K562 (cell line): ENCODE results near the gene ELOVL5. TPM values are rescaled to one million over a fixed set of nuclear protein-coding genes. Genes with fewer than 3 reads are reported as not detected.

Experiments
- ATAC-seq: fragments of 200-7000 bp; cut with Tn5 transposase; 3 replicates; pipeline ENCODE4 v1.9.1; 2020; ENCODE audit warnings: moderate library complexity
- BruUV-seq: library from RNA; stranded (reverse); fragments of 400-500 nt; replicated peaks from 2 replicates; lab custom pipeline; 2021; lab: Mats Ljungman, UMichigan
- CTCF ChIA-PET: fragments of 300-600 bp; formaldehyde crosslinking; extraction: SDS; loops from one replicate; lab custom pipeline; 2021; ENCODE audit warnings: low intra/inter-chr PET ratio; lab: Yijun Ruan, JAX
- POLR2A ChIA-PET: fragments of 300-600, 350-650 bp; sonication (Branson Sonifier 250); formaldehyde crosslinking; extraction: SDS; loops from one replicate; lab custom pipeline; 2021; ENCODE audit warnings: antibody characterized with exemption, inconsistent platforms; lab: Yijun Ruan, JAX
- DNase-seq, 4 experiments: peaks; one replicate each; pipeline versions ENCODE4 v3.0.0 to v3.0.0-alpha.2; 2011 to 2018; ENCODE audit warnings: low spot score in 3 of 4, mixed read lengths in 3 of 4; ENCODE audit errors: extremely low read depth in 1 of 4
- FAIRE-seq: peaks from 2 replicates; lab custom pipeline; 2011; peaks lifted over from hg19 to GRCh38; lab: Jason Lieb, UNC
- H2AFZ ChIP-seq: 2 replicates; pipeline ENCODE4 v1.6.0; 2011; ENCODE audit warnings: low read depth, low read length, control low read depth, inconsistent platforms
- H3K27ac ChIP-seq: fragments of 200-600 bp; 3 replicates; pipeline ENCODE4 v1.8.0; 2011; ENCODE audit warnings: low read depth, mild to moderate bottlenecking, control low read depth, inconsistent platforms, low read length, moderate library complexity, mixed read lengths; ENCODE audit errors: extremely low read depth
- H3K27me3 ChIP-seq, 2 experiments: fragments of 300-600 bp in 1 of 2; 2 replicates in 1 of 2; 3 replicates in 1 of 2; pipeline versions ENCODE4 v1.6.0 to v1.8.0; 2011; ENCODE audit warnings: inconsistent platforms in 2 of 2, low read length in 2 of 2, mild to moderate bottlenecking in 1 of 2, mixed read lengths in 1 of 2, moderate library complexity in 1 of 2; ENCODE audit not compliant: control insufficient read depth in 2 of 2, insufficient read depth in 2 of 2
- H3K36me3 ChIP-seq: fragments of 300-600 bp; 3 replicates; pipeline ENCODE4 v1.8.0; 2011; ENCODE audit warnings: mild to moderate bottlenecking, low read length, inconsistent platforms; ENCODE audit not compliant: control insufficient read depth, insufficient read depth
- H3K4me1 ChIP-seq, 2 experiments: fragments of 200-600 bp in 1 of 2; replicated peaks in 1 of 2; 2 replicates in 1 of 2; 3 replicates in 1 of 2; pipeline versions ENCODE4 v1.5.1 to v1.8.0; 2011; ENCODE audit warnings: inconsistent platforms in 2 of 2, low read length in 2 of 2, mild to moderate bottlenecking in 1 of 2, mixed read lengths in 1 of 2, moderate library complexity in 1 of 2; ENCODE audit not compliant: control insufficient read depth in 2 of 2, insufficient read depth in 2 of 2
- H3K4me2 ChIP-seq: 2 replicates; pipeline ENCODE4 v1.6.1; 2011; ENCODE audit warnings: low read length, control low read depth, inconsistent platforms, mixed read lengths; ENCODE audit not compliant: insufficient read depth
- H3K4me3 ChIP-seq: fragments of 200-600 bp; sonication (generic), shearing (Covaris generic); 2 replicates; pipeline ENCODE4 v1.5.1; 2016; ENCODE audit warnings: control low read depth, inconsistent platforms
- H3K79me2 ChIP-seq: fragments of 200-600 bp; 3 replicates; pipeline ENCODE4 v1.8.0; 2011; ENCODE audit warnings: low read length, inconsistent platforms; ENCODE audit not compliant: control insufficient read depth, insufficient read depth
- H3K9ac ChIP-seq, 2 experiments: 2 replicates each; pipeline versions ENCODE4 v1.6.0 to v1.6.1; 2011; ENCODE audit warnings: low read depth in 2 of 2, low read length in 2 of 2, control low read depth in 1 of 2, inconsistent platforms in 1 of 2, mild to moderate bottlenecking in 1 of 2, mixed read lengths in 1 of 2; ENCODE audit not compliant: insufficient read depth in 1 of 2
- H3K9me1 ChIP-seq: one replicate; pipeline ENCODE4 v1.6.0; 2011; ENCODE audit warnings: inconsistent platforms, mild to moderate bottlenecking, low read length, moderate library complexity; ENCODE audit not compliant: control insufficient read depth, insufficient read depth
- H3K9me3 ChIP-seq: replicated peaks from 2 replicates; pipeline ENCODE4 v1.5.1; 2011; ENCODE audit warnings: low read depth, low read length, inconsistent platforms; ENCODE audit not compliant: control insufficient read depth, insufficient read depth
- H4K20me1 ChIP-seq: replicated peaks from 2 replicates; pipeline ENCODE4 v1.6.1; 2011; ENCODE audit warnings: low read length, inconsistent platforms, mixed read lengths; ENCODE audit not compliant: control insufficient read depth, insufficient read depth
- DPF2 ChIP-seq: fragments of 450-650 bp; IDR thresholded peaks from 2 replicates; pipeline ENCODE4 v1.6.1; 2016
- MCM7 ChIP-seq, 2 experiments: fragments of 450-650 bp; IDR thresholded peaks; 2 replicates each; pipeline ENCODE4 v1.6.1; 2016 to 2018
- MIER1 ChIP-seq: fragments of 450-650 bp; IDR thresholded peaks from 2 replicates; pipeline ENCODE4 v1.6.1; 2016; ENCODE audit warnings: antibody characterized with exemption, mild to moderate bottlenecking, low read depth
- NR1H2 ChIP-seq: sonication (generic); formaldehyde crosslinking; IDR thresholded peaks from 2 replicates; pipeline ENCODE4 v1.4.0; 2020; ENCODE audit warnings: mild to moderate bottlenecking, missing genetic modification reagents
- RBM25 ChIP-seq: fragments of 200-400 bp; formaldehyde crosslinking; IDR thresholded peaks from 2 replicates; pipeline ENCODE4 v1.6.1; 2018; ENCODE audit warnings: low read length, low read depth, moderate library complexity; ENCODE audit not compliant: severe bottlenecking
- THAP12 ChIP-seq: fragments of 250-450 bp; sonication (Bioruptor Pico); IDR thresholded peaks from 2 replicates; pipeline ENCODE4 v1.9.0; 2021; ENCODE audit warnings: mild to moderate bottlenecking, inconsistent platforms
- ZNF134 ChIP-seq: fragments of 250-450 bp; sonication (Bioruptor Pico); conservative IDR thresholded peaks from 2 replicates; pipeline ENCODE4 v1.4.0; 2020
- ZNF24 ChIP-seq: fragments of 450-650 bp; IDR thresholded peaks from 2 replicates; pipeline ENCODE4 v1.6.1; 2016
- whole genome bisulfite sequencing: fragments of 100-300 bp; shearing (Covaris generic); methylation state at CpG from one replicate; pipeline ENCODE4 v1.1.6; 2016; ENCODE audit warnings: low coverage, mixed read lengths; ENCODE audit not compliant: insufficient coverage; ENCODE audit errors: missing lambda C conversion rate; 5-methylcytosine and 5-hydroxymethylcytosine counted together
- in situ Hi-C: fragments of 300-500 bp; cut with MboI; formaldehyde crosslinking; loops from 4 replicates; pipeline ENCODE4 v1.15.0; 2018; ENCODE audit warnings: inconsistent platforms, mixed read lengths
- intact Hi-C: fragments of 100-400 bp; cut with micrococcal nuclease; formaldehyde crosslinking; loops from 2 replicates; pipeline ENCODE4 v1.14.2; 2022
- polyA plus RNA-seq, 8 experiments: library from polyadenylated mRNA; depleted of rRNA in 4 of 8; stranded (reverse) in 5 of 8; unstranded in 3 of 8; fragments of >200 nt; fragmentation: Nextera tagmentation in 2 of 8; fragmentation: Illumina TruSeq in 1 of 8; extraction: Ambion mirVana in 2 of 8; extraction: Trizol in 1 of 8; gene quantifications; 2 replicates each; pipeline versions ENCODE4 v1.2.1 to v1.2.3, GENCODE V29; 2011 to 2014; ENCODE audit warnings: inconsistent platforms in 1 of 8, missing spikeins in 1 of 8
- total RNA-seq, 7 experiments: library from RNA; depleted of rRNA in 6 of 7; stranded (reverse); fragments of >200 nt in 6 of 7; fragmentation: Illumina TruSeq in 2 of 7; extraction: Trizol in 2 of 7; gene quantifications; 2 replicates each; pipeline versions ENCODE4 v1.2.1 to v1.2.3, GENCODE V29; 2011 to 2021; ENCODE audit warnings: low replicate concordance in 1 of 7
- TF ChIP-seq, protein P1 (sequence below): sonication (generic); formaldehyde crosslinking; IDR thresholded peaks from 2 replicates; pipeline ENCODE4 v1.8.0; 2023; ENCODE audit warnings: mild to moderate bottlenecking, missing genetic modification reagents

ELOVL5 gene
- total and polyA plus RNA-seq, 9 of the 15 experiments (the other 6 are each of a cell fraction or from before 2014, with no cell fraction given): 70.6 to 245 (median 132) TPM

- TF ChIP-seq ZNF134 (CRISPR knock-in tag): peak; percentile 63
- no peak for TF ChIP-seq MCM7 (IDR thresholded peaks at IDR 0.05)
- peak; percentile 96 for TF ChIP-seq ZNF24
- TF ChIP-seq, all 486 proteins: peak for 2
- DNase-seq: no peak
- no peak overlapping the region for H3K27ac ChIP-seq
- H3K9me1 ChIP-seq: no peaks in the 10 kb centered on the region
- no peak overlapping the region for H2AFZ ChIP-seq
- H3K27me3 ChIP-seq: no peaks in the 10 kb centered on the region
- no peaks in the 10 kb centered on the region for H3K4me1 ChIP-seq
- no peak for FAIRE-seq
- POLR2A ChIA-PET: no interaction called here
- H3K4me2 ChIP-seq: no peak overlapping the region
- in situ Hi-C loops (no loop called here), intact Hi-C loops (no loop called here)
- CTCF ChIA-PET: no interaction called here
- no peaks in the 10 kb centered on the region for H4K20me1 ChIP-seq
- no peaks in the 10 kb centered on the region for H3K79me2 ChIP-seq
- ATAC-seq: no peak
- 33% methylated on average over 3 of the region's 3 CpGs for WGBS
- H3K4me3 ChIP-seq: no peak overlapping the region
- H3K9me3 ChIP-seq: no peaks in the 10 kb centered on the region
- peaks cover 5% of the 10 kb centered on the region; the same call in 1 of the 3 replicates for H3K36me3 ChIP-seq
- no TSS peak for BruUV-seq
- H3K9ac ChIP-seq: no peak overlapping the region
Observed at GRCh38 chr6:53252177-53252692, 96.5 kb downstream of the ELOVL5 start.

GRCh38 chr6:53251033-53251672 lies 97.6 kb downstream of the ELOVL5 start:
- H3K9ac ChIP-seq: no peak overlapping the region
- H2AFZ ChIP-seq: no peak overlapping the region
- no peak overlapping the region for H3K4me3 ChIP-seq
- in situ Hi-C loops (no loop called here), intact Hi-C loops (no loop called here)
- H4K20me1 ChIP-seq: no peaks in the 10 kb centered on the region
- no peak overlapping the region for H3K4me2 ChIP-seq
- H3K27me3 ChIP-seq: no peaks in the 10 kb centered on the region
- H3K9me3 ChIP-seq: no peaks in the 10 kb centered on the region
- no peaks in the 10 kb centered on the region for H3K79me2 ChIP-seq
- DNase-seq (no peak), ATAC-seq (no peak), FAIRE-seq (no peak)
- H3K27ac ChIP-seq: no peak overlapping the region
- WGBS: 47% methylated on average over 3 of the region's 3 CpGs
- H3K9me1 ChIP-seq: no peaks in the 10 kb centered on the region
- ChIA-PET CTCF (no interaction called here), POLR2A (interaction anchor here (0.8 kb wide), 1 partner anchor 21 kb away, joined by 4 read pairs; no protein-coding TSS in a partner anchor)
- BruUV-seq: no TSS peak
- no peak for TF ChIP-seq NR1H2 (CRISPR knock-in tag)
- no peak for TF ChIP-seq MIER1
- no peak for TF ChIP-seq THAP12 (CRISPR knock-in tag)
- TF ChIP-seq DPF2: no peak
- peak; percentile 31 for TF ChIP-seq RBM25
- TF ChIP-seq, protein P1, sequence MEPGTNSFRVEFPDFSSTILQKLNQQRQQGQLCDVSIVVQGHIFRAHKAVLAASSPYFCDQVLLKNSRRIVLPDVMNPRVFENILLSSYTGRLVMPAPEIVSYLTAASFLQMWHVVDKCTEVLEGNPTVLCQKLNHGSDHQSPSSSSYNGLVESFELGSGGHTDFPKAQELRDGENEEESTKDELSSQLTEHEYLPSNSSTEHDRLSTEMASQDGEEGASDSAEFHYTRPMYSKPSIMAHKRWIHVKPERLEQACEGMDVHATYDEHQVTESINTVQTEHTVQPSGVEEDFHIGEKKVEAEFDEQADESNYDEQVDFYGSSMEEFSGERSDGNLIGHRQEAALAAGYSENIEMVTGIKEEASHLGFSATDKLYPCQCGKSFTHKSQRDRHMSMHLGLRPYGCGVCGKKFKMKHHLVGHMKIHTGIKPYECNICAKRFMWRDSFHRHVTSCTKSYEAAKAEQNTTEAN (CRISPR knock-in tag): no peak
- H3K36me3 ChIP-seq: no peaks in the 10 kb centered on the region
- no peaks in the 10 kb centered on the region for H3K4me1 ChIP-seq
